ENCODE data around the gene ADGRL3.
"Not testable (repeated sequence)": the region's sequence is repeated elsewhere in the genome, so short reads cannot be mapped to it uniquely, and the experiment has no call there.

Gene ADGRL3

DNA sequence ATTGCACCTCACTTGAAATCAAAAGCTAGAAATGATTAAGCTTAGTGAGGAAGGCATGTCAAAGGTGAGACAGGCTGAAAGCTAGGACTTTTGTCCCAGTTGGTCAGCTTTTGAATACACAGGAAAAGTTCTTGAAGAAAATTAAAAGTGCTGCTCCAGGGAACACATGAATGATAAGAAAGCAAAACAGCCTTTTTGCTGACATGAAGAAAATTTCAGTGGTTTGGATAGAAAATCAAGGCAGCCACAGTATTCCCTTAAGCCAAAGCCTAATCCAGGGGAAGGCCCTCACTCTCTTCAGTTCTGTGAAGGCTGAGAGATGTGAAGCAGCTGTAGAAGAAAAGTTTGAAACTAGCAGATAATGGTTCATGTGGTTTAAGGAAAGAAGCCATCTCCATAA is 150.8 kb downstream of the ADGRL3 start:
- no peak for DNase-seq (ENCODE audit: low read depth)
- TF ChIP-seq, protein P1, sequence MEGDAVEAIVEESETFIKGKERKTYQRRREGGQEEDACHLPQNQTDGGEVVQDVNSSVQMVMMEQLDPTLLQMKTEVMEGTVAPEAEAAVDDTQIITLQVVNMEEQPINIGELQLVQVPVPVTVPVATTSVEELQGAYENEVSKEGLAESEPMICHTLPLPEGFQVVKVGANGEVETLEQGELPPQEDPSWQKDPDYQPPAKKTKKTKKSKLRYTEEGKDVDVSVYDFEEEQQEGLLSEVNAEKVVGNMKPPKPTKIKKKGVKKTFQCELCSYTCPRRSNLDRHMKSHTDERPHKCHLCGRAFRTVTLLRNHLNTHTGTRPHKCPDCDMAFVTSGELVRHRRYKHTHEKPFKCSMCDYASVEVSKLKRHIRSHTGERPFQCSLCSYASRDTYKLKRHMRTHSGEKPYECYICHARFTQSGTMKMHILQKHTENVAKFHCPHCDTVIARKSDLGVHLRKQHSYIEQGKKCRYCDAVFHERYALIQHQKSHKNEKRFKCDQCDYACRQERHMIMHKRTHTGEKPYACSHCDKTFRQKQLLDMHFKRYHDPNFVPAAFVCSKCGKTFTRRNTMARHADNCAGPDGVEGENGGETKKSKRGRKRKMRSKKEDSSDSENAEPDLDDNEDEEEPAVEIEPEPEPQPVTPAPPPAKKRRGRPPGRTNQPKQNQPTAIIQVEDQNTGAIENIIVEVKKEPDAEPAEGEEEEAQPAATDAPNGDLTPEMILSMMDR (IDR thresholded peaks at IDR 0.05; ENCODE audit: insufficient read depth, low read depth, low read length, missing control alignments): no peak
- H3K4me3 ChIP-seq (ENCODE audit: low read depth, low read length): no peak overlapping the region

DNA sequence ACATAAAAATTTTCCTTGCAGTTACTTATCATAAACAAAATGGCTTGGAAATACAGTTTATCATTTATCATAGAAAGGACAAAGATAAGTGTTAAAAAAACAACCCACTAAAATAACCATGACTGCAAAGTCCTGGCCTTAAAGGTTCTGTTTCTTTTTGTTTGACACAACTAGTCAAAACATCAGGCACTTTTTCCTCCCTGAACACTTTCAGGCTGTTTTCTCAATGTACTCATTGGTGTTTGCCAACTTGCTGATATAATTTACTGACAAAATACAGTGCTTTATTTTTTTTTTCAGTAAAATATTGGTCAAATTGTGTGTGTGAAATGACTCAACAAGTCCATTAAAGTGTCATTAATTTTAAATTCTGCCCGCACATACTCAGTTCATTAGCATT is 156.6 kb downstream of the ADGRL3 start:
- no peak overlapping the region for H3K4me3 ChIP-seq (ENCODE audit: low read depth, low read length)
- DNase-seq (ENCODE audit: low read depth): no peak
- TF ChIP-seq, protein P1 (IDR thresholded peaks at IDR 0.05; ENCODE audit: insufficient read depth, low read depth, low read length, missing control alignments): no peak

DNA sequence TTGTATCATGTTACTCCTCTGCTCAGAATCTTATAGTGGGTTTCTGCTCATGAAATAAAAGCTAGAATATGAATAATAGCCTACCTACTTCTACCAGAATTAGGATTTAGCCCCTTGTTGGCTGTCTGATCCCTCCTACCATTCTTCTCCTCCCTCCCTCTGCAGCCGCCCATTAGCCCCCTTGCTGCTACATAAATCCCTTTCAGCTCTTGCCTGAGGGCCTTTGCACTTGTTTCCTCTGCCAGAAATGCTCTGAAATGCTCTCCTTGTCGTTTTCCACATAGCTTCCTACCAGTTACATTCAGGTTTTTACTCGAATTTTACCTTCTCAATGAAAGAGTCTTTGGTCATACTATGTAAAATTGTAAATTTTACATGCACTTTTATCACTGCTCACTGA is 159.2 kb downstream of the ADGRL3 start:
- TF ChIP-seq, protein P1 (IDR thresholded peaks at IDR 0.05; ENCODE audit: insufficient read depth, low read depth, low read length, missing control alignments): no peak

DNA sequence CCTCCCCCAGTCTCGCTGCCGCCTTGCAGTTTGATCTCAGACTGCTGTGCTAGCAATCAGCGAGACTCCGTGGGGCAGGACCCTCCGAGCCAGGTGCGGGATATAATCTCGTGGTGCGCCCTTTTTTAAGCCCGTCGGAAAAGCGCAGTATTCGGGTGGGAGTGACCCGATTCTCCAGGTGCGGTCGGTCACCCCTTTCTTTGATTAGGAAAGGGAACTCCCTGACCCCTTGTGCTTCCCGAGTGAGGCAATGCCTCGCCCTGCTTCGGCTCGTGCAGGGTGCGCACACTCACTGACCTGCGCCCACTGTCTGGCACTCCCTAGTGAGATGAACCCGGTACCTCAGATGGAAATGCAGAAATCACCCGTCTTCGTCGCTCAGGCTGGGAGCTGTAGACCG is 172.7 kb downstream of the ADGRL3 start:
- H3K4me3 ChIP-seq (ENCODE audit: low read depth, low read length); DNase-seq (ENCODE audit: low read depth): not testable (repeated sequence)

More for the DNA sequence above, 159.2 kb downstream of the ADGRL3 start:
- H3K4me3 ChIP-seq (ENCODE audit: low read depth, low read length): no peak overlapping the region
- no peak for DNase-seq (ENCODE audit: low read depth)

DNA sequence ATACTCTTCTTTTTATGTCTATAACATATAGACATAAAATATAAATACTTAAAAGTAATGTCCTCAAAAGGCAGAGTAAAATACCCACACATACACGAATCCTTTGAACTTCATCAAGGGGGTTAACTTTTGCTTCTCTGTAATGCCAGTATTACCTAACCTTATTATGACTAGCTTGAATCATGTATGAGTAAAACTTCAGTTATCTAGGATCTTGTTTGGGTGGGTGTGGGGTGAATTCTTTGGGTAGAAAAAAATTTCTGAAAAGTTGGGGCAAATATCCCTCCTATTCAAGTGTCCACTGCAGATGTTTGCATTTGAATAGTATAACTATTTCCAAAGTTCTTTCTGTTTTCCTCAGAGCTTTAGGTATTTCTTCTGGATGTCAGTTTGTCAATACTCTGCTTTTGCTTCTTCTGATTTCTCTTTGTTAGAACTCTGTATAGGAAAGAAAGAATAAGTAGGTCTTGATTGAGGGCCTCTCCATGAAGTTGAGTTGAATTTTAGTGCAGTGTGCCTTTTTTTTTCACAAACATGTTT is 173.8 kb downstream of the ADGRL3 start:
- no peak for DNase-seq (ENCODE audit: low read depth)
- TF ChIP-seq, protein P1 (IDR thresholded peaks at IDR 0.05; ENCODE audit: insufficient read depth, low read depth, low read length, missing control alignments): no peak
- H3K4me3 ChIP-seq (ENCODE audit: low read depth, low read length): no peak overlapping the region

DNA sequence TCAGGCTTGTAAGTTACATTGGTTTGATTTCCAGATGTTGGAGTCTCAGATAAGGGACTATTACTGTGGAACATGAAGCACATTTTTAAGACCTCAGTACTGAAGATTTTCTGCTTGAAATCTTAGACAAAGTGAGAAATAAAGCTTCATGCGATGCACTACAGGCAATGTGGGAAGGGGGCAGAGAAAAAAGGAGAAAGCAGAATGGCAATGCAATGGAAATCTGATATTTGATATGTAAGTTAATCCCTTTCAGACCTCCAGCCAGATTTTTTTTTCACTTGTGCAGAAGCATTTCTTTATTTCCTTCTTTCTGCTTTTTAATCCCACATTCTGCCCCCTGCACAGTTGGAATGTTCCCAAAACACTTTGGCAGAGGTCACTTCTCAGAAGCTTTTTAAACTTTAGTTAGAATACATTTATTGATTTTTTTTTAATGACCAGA is 174.3 kb downstream of the ADGRL3 start:
- no peak for DNase-seq (ENCODE audit: low read depth)
- TF ChIP-seq, protein P1 (IDR thresholded peaks at IDR 0.05; ENCODE audit: insufficient read depth, low read depth, low read length, missing control alignments): no peak
- no peak overlapping the region for H3K4me3 ChIP-seq (ENCODE audit: low read depth, low read length)

DNA sequence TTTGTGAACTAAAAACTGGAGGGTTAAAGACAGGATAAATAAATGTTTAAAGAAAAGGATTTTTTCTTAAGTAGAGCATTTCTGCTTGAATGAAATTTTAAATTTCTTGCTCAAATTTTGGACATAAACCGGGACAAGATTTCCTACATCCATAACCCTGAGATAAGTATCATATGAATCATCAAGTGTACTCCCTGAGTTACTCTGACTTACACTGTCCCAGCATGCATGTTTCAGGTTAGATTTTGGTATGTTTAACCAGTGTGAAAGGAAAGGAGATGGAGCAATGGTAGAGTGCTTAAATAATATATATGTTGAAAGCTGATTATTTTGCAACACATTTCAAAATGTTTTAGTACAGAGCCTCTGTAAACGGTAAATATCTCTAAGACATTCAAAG is 175.2 kb downstream of the ADGRL3 start:
- DNase-seq (ENCODE audit: low read depth): no peak
- TF ChIP-seq, protein P1 (IDR thresholded peaks at IDR 0.05; ENCODE audit: insufficient read depth, low read depth, low read length, missing control alignments): no peak
- H3K4me3 ChIP-seq (ENCODE audit: low read depth, low read length): no peak overlapping the region
